HepG2 (cell line): Measurements from ENCODE around the gene TRIM7. TPM values are rescaled to one million over a fixed set of nuclear protein-coding genes. Genes with fewer than 3 reads are reported as not detected.

Experiments used
- AGO2 ChIP-seq: fragments of 200-400 bp; formaldehyde crosslinking; optimal IDR thresholded peaks from 2 replicates; pipeline ENCODE3; 2017; ENCODE audit warnings: mild to moderate bottlenecking, low read depth, low read length, moderate library complexity
- BCL3 ChIP-seq: sonication (generic); formaldehyde crosslinking; IDR thresholded peaks from 2 replicates; pipeline ENCODE4 v1.5.1; 2020; ENCODE audit warnings: mild to moderate bottlenecking, missing genetic modification reagents, moderate library complexity
- CENPT ChIP-seq: sonication (generic); formaldehyde crosslinking; IDR thresholded peaks from 2 replicates; pipeline ENCODE4 v1.8.0; 2022; ENCODE audit warnings: low read depth, mild to moderate bottlenecking, moderate library complexity, missing genetic modification reagents
- CHD2 ChIP-seq: IDR thresholded peaks from 2 replicates; pipeline ENCODE4 v1.6.1; 2011; ENCODE audit warnings: low read depth, low read length, improper control_type of control experiment
- DBP ChIP-seq: sonication (generic); formaldehyde crosslinking; IDR thresholded peaks from 2 replicates; pipeline ENCODE4 v1.4.0; 2020; ENCODE audit warnings: missing genetic modification reagents; ENCODE audit errors: not compliant biosample characterization
- GPN1 ChIP-seq: sonication (generic); formaldehyde crosslinking; IDR thresholded peaks from 2 replicates; pipeline ENCODE4 v1.5.1; 2020; ENCODE audit warnings: missing genetic modification reagents, borderline replicate concordance
- HNRNPUL1 ChIP-seq: fragments of 200-400 bp; formaldehyde crosslinking; IDR thresholded peaks from 2 replicates; pipeline ENCODE4 v1.6.1; 2017; ENCODE audit warnings: low read depth, mild to moderate bottlenecking, low read length, moderate library complexity
- IRF9 ChIP-seq: sonication (generic); formaldehyde crosslinking; IDR thresholded peaks from 2 replicates; pipeline ENCODE4 v1.8.0; 2022; ENCODE audit warnings: missing genetic modification reagents, mild to moderate bottlenecking, borderline replicate concordance
- KAT8 ChIP-seq: IDR thresholded peaks from 2 replicates; pipeline ENCODE4 v1.6.1; 2016; ENCODE audit warnings: missing genetic modification reagents, missing compliant biosample characterization
- MATR3 ChIP-seq: sonication (generic); formaldehyde crosslinking; IDR thresholded peaks from 2 replicates; pipeline ENCODE4 v1.4.0; 2020; ENCODE audit warnings: missing genetic modification reagents
- NFATC3 ChIP-seq: sonication (generic); formaldehyde crosslinking; IDR thresholded peaks from 2 replicates; pipeline ENCODE4 v1.5.1; 2020; ENCODE audit warnings: mild to moderate bottlenecking, missing genetic modification reagents
- PAX8 ChIP-seq: sonication (generic); formaldehyde crosslinking; IDR thresholded peaks from 2 replicates; pipeline ENCODE4 v1.8.0; 2022; ENCODE audit warnings: mild to moderate bottlenecking, missing genetic modification reagents, borderline replicate concordance
- PITX1 ChIP-seq: sonication (generic); formaldehyde crosslinking; IDR thresholded peaks from 2 replicates; pipeline ENCODE4 v1.5.1; 2020; ENCODE audit warnings: mild to moderate bottlenecking, missing genetic modification reagents
- RBM22 ChIP-seq: fragments of 200-400 bp; formaldehyde crosslinking; optimal IDR thresholded peaks from 2 replicates; pipeline ENCODE3; 2017; ENCODE audit warnings: mild to moderate bottlenecking, low read length, moderate library complexity
- SNAI1 ChIP-seq: sonication (generic); formaldehyde crosslinking; IDR thresholded peaks from 2 replicates; pipeline ENCODE4 v1.5.0; 2020; ENCODE audit warnings: mild to moderate bottlenecking, missing genetic modification reagents, borderline replicate concordance
- TCF12 ChIP-seq, 2 experiments: fragments of 450-650 bp in 1 of 2; sonication (generic) in 1 of 2; formaldehyde crosslinking in 1 of 2; IDR thresholded peaks; 2 replicates each; pipeline versions ENCODE4 v1.6.1 to v1.8.0; 2017 to 2022; ENCODE audit warnings: antibody characterized with exemption in 1 of 2, mild to moderate bottlenecking in 1 of 2, missing genetic modification reagents in 1 of 2, moderate library complexity in 1 of 2
- USF2 ChIP-seq, 2 experiments: sonication (generic) in 1 of 2; formaldehyde crosslinking in 1 of 2; IDR thresholded peaks; 2 replicates each; pipeline versions ENCODE4 v1.5.1 to v1.6.1; 2011 to 2020; ENCODE audit warnings: borderline replicate concordance in 1 of 2, low read depth in 1 of 2, low read length in 1 of 2, mild to moderate bottlenecking in 1 of 2, missing genetic modification reagents in 1 of 2, moderate library complexity in 1 of 2
- YY1 ChIP-seq: IDR thresholded peaks from 2 replicates; pipeline ENCODE4 v1.6.1; 2011; ENCODE audit warnings: low read length, low read depth, moderate library complexity, mild to moderate bottlenecking; ENCODE audit not compliant: insufficient read depth, insufficient replicate concordance
- ZNF280B ChIP-seq: sonication (generic); formaldehyde crosslinking; IDR thresholded peaks from 2 replicates; pipeline ENCODE4 v1.5.0; 2020; ENCODE audit warnings: missing genetic modification reagents, mild to moderate bottlenecking, borderline replicate concordance
- ZNF720 ChIP-seq: sonication (generic); formaldehyde crosslinking; IDR thresholded peaks from 2 replicates; pipeline ENCODE4 v1.4.0; 2020; ENCODE audit warnings: missing genetic modification reagents
- polyA plus RNA-seq, 8 experiments: library from polyadenylated mRNA; depleted of rRNA in 3 of 8; stranded (reverse) in 7 of 8; unstranded in 1 of 8; fragments of >200 nt; fragmentation: Illumina TruSeq in 4 of 8; extraction: Trizol in 4 of 8; gene quantifications; 2 replicates each; pipeline versions ENCODE4 v1.2.1 to v1.2.3, GENCODE V29; 2011 to 2016; ENCODE audit warnings: low read depth in 4 of 8, missing spikeins in 1 of 8, mixed read lengths in 1 of 8; ENCODE audit not compliant: insufficient read depth in 1 of 8
- total RNA-seq, 5 experiments: library from RNA; depleted of rRNA; stranded (reverse); fragments of >200 nt; fragmentation: Illumina TruSeq; extraction: Trizol; gene quantifications; 2 replicates each; pipeline ENCODE4 v1.2.3, GENCODE V29; 2016; ENCODE audit warnings: low read depth in 1 of 5

Gene TRIM7
- total and polyA plus RNA-seq, 2 of the 13 experiments (the other 11 are each of a cell fraction or from before 2014, with no cell fraction given) = 0.13 TPM; not detected in 1

GRCh38 chr5:181246276-181247049 is 41.5 kb upstream of the TRIM7 start (continued):
- TF ChIP-seq IRF9 (CRISPR knock-in tag) (no peak), AGO2 (peak; percentile 89), ZNF720 (CRISPR knock-in tag) (no peak), CHD2 (peak; percentile 95), DBP (CRISPR knock-in tag) (no peak), PAX8 (CRISPR knock-in tag) (peak; percentile 32; the same call in 1 of the 2 replicates), CENPT (CRISPR knock-in tag) (no peak), TCF12 (IDR thresholded peaks at IDR 0.05) (no peak), TCF12 (CRISPR knock-in tag; IDR thresholded peaks at IDR 0.05) (no peak), MATR3 (CRISPR knock-in tag) (no peak), NFATC3 (CRISPR knock-in tag) (no peak), HNRNPUL1 (no peak), GPN1 (CRISPR knock-in tag) (no peak), KAT8 (CRISPR knock-in tag) (peak; percentile 64), YY1 (peak; percentile 22), PITX1 (CRISPR knock-in tag) (no peak), RBM22 (no peak), ZNF280B (CRISPR knock-in tag) (no peak), USF2 (IDR thresholded peaks at IDR 0.05; ENCODE audit: low read depth, low read length) (no peak), USF2 (CRISPR knock-in tag; IDR thresholded peaks at IDR 0.05; ENCODE audit: borderline replicate concordance) (no peak), BCL3 (CRISPR knock-in tag) (0 out of 2 replicates have a peak, but pooled peaks have one; percentile 25), SNAI1 (CRISPR knock-in tag) (peak; percentile 55)
